ENCODE data around the gene ZNF407.

Gene ZNF407

GRCh38 chr18:75066936-75067335 is 469.3 kb downstream of the ZNF407 start:
- no peak overlapping the region for H3K27ac ChIP-seq

GRCh38 chr18:75067996-75068645 is 470.5 kb downstream of the ZNF407 start:
- no peak for TF ChIP-seq CTCF (conservative IDR thresholded peaks at IDR 0.05)
- no peak overlapping the region for H3K27ac ChIP-seq

More at GRCh38 chr18:75066936-75067335, 469.3 kb downstream of the ZNF407 start:
- no peak for TF ChIP-seq CTCF (conservative IDR thresholded peaks at IDR 0.05)

- peak overlapping the region; percentile 90 for H3K27ac ChIP-seq
- no peak for TF ChIP-seq CTCF (conservative IDR thresholded peaks at IDR 0.05)
These were observed 471.2 kb downstream of the ZNF407 start for GRCh38 chr18:75068682-75069435.

GRCh38 chr18:75070235-75070624 is 472.6 kb downstream of the ZNF407 start:
- peak overlapping the region; percentile 90 for H3K27ac ChIP-seq
- no peak for TF ChIP-seq CTCF (conservative IDR thresholded peaks at IDR 0.05)

GRCh38 chr18:75070625-75071483 is 473.2 kb downstream of the ZNF407 start:
- no peak for TF ChIP-seq CTCF (conservative IDR thresholded peaks at IDR 0.05)
- H3K27ac ChIP-seq: peak overlapping the region; percentile 90

- TF ChIP-seq CTCF (conservative IDR thresholded peaks at IDR 0.05): no peak
- peak overlapping the region; percentile 90 for H3K27ac ChIP-seq
These were observed 473.8 kb downstream of the ZNF407 start for GRCh38 chr18:75071484-75071785.
